Stimulated activated CD4-positive, alpha-beta T cell treated with anti-CD3 and anti-CD28 coated beads, Interleukin-1b, Interleukin-23, amount 100 ng/mL, for 4 hours (primary cell): Measurements from ENCODE around the gene NTN4.
"Not testable (repeated sequence)": the region's sequence is repeated elsewhere in the genome, so short reads cannot be mapped to it uniquely, and the experiment has no call there.

Source experiments
- DNase-seq, 2 donors: peaks; one replicate each; pipeline ENCODE4 v3.0.0-alpha.2; 2020; ENCODE audit warnings: low read depth in 2 of 2

Gene NTN4

GRCh38 chr12:95625012-95625411, 165.6 kb downstream of the NTN4 start:
- no peak for DNase-seq

DNA sequence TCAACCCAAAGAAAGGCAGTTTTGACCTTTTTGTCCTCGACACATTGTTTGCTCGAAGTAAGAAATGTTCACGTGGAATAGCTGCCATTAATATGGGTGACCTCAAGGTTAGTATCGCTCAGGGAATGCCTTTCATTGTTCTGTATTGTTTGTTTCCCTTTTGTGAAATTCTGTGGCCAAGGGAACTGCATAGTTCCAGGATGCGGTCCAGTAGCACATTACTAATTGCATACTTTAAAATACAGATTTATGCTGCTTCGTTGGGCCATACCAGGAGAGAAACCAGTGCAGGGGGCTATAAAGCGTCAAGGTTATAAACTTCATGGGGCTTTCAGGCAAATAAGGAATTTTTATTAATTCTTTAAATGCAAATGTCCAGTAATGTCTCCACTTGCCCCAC, 166.0 kb downstream of the NTN4 start:
- no peak for DNase-seq

DNA sequence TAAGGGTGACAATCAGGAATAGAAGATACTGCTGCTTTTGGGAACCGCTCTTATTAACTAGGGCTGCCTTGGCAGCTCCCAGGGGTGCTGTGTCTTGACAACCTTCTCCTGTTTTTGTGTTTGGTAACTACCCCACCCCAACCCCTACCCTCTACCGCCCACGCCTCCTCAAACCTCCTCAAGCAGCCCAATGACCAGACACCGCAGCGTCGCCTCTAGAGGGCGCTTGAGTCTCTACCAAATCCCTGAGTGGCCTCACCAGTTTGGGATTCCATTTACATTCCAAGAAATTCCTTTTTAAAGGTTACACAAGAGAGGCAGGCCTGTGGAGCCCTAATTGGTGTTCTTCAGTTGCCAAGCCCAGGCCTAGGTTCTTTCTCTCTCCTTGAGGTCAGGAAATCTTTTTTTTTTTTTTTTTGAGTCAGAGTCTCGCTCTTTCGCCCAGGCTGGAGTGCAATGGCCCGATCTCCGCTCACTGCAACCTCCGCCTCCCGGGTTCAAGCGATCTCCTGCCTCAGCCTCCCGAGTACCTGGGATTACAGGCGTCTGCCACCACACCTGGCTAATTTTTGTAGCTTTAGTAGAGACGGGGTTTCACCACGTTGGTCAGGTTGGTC, 166.9 kb downstream of the NTN4 start:
- DNase-seq = peak; percentile 5 to 8

GRCh38 chr12:95622879-95623278, 167.7 kb downstream of the NTN4 start:
- no peak for DNase-seq

- DNase-seq = no peak
These were observed 168.8 kb downstream of the NTN4 start for GRCh38 chr12:95621725-95622124.

DNA sequence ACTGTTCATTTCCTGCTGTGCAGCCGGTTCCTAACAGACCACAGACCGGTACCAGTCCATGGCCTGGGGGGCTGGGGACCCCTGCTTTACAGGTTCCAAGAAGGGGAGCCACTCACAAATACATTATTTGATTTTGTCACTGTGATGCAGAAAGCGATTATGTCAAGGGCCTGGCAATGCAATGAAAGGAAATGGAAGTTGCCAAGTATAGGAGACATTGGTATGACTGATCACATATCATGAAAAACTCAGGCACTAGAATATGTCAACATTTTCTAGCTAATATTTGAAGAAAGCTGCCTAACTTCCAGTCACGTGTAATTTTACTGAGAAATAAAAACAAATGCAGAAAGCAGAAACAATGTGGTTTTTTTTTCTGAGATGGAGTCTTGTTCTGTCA, 170.4 kb downstream of the NTN4 start:
- no peak for DNase-seq

DNA sequence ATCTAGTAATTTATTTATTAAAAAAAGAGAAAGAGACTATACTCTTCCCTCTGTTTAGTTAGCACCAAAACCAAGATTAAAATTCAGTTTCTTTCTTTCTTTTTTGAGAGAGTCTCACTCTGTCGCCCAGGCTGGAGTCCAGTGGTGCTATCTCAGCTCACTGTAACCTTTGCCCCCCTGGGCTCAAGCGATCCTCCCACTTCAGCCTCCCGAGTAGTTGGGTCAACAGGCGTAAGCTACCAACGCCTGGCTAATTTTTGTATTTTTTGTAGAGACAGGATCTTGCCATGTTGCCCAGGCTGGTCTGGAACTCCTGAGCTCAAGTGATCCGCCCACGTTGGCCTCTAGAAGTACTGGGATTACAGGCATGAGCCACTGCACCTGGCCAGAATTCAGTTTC, 174.1 kb downstream of the NTN4 start:
- DNase-seq = not testable (repeated sequence)

DNA sequence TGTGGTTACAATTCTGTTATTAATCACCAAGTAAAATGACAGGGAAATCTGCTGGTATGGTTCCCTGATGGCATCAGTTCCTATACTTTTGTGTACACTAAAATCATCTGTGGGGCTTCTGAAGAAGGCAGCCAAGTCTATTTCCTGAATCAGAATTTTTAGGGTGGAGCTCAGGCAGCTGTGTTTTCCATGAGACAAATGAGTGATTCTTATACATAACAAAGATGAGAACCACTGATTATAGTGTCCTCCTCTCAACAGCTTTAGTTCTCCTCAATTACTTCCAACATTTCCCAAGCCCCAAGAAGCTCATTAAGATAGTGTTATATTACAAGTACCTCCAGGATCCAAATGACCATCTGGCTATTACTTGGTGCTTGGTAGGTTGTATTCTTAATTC, 174.8 kb downstream of the NTN4 start:
- DNase-seq = no peak

DNA sequence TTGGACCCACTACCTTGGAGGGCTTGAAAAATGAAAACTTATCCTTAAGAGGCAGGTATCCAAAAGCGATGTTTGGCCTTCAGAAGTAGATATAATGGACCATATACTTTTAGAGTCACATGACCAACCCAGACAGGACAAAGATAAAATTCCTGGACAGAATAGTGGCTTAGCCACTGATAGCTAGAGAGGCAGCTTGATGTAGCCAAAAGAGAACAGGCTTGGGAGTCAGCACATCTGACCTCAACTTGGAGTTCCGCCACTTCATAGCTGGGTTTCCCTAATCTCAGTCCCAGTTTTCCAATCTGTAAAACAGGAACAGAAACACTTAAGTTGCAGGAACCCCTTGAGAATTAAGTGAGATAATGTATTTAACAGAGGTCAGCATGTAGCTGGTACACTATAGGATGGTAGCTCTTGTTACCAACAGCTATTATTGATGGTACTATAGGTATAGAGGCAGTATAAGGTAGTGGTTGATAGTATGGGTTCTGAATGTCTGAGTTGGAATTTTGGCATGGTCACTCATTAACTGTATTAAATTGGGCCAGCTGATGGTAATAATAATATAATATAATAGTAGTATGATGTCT, 176.1 kb downstream of the NTN4 start:
- no peak for DNase-seq

DNA sequence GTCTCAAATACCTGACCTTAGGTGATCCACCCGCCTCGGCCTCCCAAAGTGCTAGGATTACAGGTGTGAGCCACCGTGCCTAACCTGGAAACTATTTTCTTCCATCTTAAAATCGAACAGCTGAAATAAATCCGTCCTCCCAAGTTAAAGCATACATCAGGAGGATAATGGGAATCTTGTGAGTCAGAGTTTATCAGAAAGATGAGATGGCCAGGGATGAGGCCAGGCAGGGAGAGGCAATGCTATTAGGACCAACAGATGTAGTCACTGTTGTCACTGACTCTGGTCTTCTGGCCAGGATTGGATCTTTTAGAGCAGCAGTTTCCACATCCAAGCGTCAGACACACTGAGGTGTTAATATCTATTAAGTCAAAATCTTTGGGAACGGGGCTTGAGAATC, 177.5 kb downstream of the NTN4 start:
- no peak for DNase-seq

- DNase-seq = no peak
These were observed 178.8 kb downstream of the NTN4 start for GRCh38 chr12:95611676-95612309.

GRCh38 chr12:95608252-95609033, 182.1 kb downstream of the NTN4 start:
- DNase-seq = no peak
